Immature natural killer cell (primary cell): ENCODE data around the gene DOCK2. TPM values are rescaled to one million over a fixed set of nuclear protein-coding genes. Genes with fewer than 3 reads are reported as not detected.
"Not testable (repeated sequence)": the region's sequence is repeated elsewhere in the genome, so short reads cannot be mapped to it uniquely, and the experiment has no call there.

Experiments used
- DNase-seq, 3 donors: peaks; one replicate each; pipeline ENCODE4 v3.0.0; 2022; ENCODE audit warnings: mixed read lengths in 1 of 3
- H3K27ac Mint-ChIP-seq, 6 donors: one replicate each; pipeline ENCODE4 v1.8.0; 2020; ENCODE audit warnings: mixed read lengths in 6 of 6, mild to moderate bottlenecking in 5 of 6, inconsistent platforms in 4 of 6, moderate library complexity in 3 of 6
- H3K27me3 Mint-ChIP-seq, 3 donors: one replicate each; pipeline ENCODE4 v1.8.0; 2020 to 2021; ENCODE audit warnings: low read depth in 3 of 3, mild to moderate bottlenecking in 3 of 3, mixed read lengths in 3 of 3, moderate library complexity in 3 of 3, inconsistent platforms in 1 of 3
- H3K36me3 Mint-ChIP-seq, 3 donors: one replicate each; pipeline ENCODE4 v1.8.0; 2020; ENCODE audit warnings: mixed read lengths in 3 of 3, inconsistent platforms in 2 of 3, mild to moderate bottlenecking in 2 of 3
- H3K4me1 Mint-ChIP-seq, 2 donors: one replicate each; pipeline ENCODE4 v1.8.0; 2020; ENCODE audit warnings: inconsistent platforms in 2 of 2, mild to moderate bottlenecking in 2 of 2, mixed read lengths in 2 of 2, moderate library complexity in 1 of 2
- H3K4me3 Mint-ChIP-seq, 5 donors: one replicate each; pipeline ENCODE4 v1.8.0; 2020; ENCODE audit warnings: mild to moderate bottlenecking in 5 of 5, mixed read lengths in 5 of 5, inconsistent platforms in 3 of 5, moderate library complexity in 3 of 5
- H3K9me3 Mint-ChIP-seq, 6 donors: one replicate each; pipeline ENCODE4 v1.8.0; 2020; ENCODE audit warnings: mild to moderate bottlenecking in 6 of 6, mixed read lengths in 6 of 6, inconsistent platforms in 4 of 6, moderate library complexity in 3 of 6
- polyA plus RNA-seq, 3 donors: library from polyadenylated mRNA; unstranded; fragments of 300-500 nt; fragmentation: Illumina TruSeq; gene quantifications; one replicate each; pipeline ENCODE4 v1.2.3, GENCODE V29; 2021

The DOCK2 gene
- polyA plus RNA-seq, 3 donors from 2014 or later: 42.4 to 121 (median 48.9) TPM

- peaks cover 35 to 65% of the 10 kb centered on the region in 2 donors for H3K4me1 Mint-ChIP-seq
- peak overlapping the region in 2 of 6 donors; percentile 36 to 46 for H3K27ac Mint-ChIP-seq
- H3K9me3 Mint-ChIP-seq: no peaks in the 10 kb centered on the region
- H3K4me3 Mint-ChIP-seq: no peak overlapping the region
- DNase-seq: no peak
- H3K36me3 Mint-ChIP-seq: peaks cover 0 to 7% (median 4%) of the 10 kb centered on the region in 3 donors
- H3K27me3 Mint-ChIP-seq: peaks cover 0 to 4% (median 3%) of the 10 kb centered on the region in 3 donors
Observed at GRCh38 chr5:169941542-169941941, 304.5 kb downstream of the DOCK2 start.

DNA sequence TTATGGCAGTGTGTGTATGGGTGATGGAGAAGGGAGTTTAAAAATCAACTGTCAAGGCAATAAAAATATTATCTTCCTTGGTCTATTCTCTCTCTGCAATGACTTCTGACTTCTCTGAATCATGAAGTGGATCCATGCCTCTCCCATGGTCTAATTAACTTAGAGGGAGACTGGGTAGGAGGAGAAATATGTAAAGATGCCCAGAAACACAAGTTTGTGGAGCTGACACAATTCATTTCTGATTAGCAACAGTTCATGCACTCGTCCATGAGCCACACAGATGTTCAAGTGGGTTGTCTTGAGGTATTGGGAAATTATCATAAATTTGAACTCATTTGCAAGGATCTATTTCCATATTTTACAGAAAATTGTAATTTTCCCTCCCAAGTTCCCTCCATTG, 305.1 kb downstream of the DOCK2 start:
- Mint-ChIP-seq H3K27ac (peak overlapping the region in 2 of 6 donors; percentile 1 to 60), H3K9me3 (no peaks in the 10 kb centered on the region)

GRCh38 chr5:169943026-169943425, 306.0 kb downstream of the DOCK2 start:
- H3K27me3 Mint-ChIP-seq: peaks cover 0 to 3% (median 1%) of the 10 kb centered on the region in 3 donors
- DNase-seq: no peak
- no peak overlapping the region for H3K4me3 Mint-ChIP-seq
- peaks cover 0 to 6% (median 4%) of the 10 kb centered on the region in 3 donors for H3K36me3 Mint-ChIP-seq
- H3K9me3 Mint-ChIP-seq: no peaks in the 10 kb centered on the region
- H3K27ac Mint-ChIP-seq: peak overlapping the region in 1 of 6 donors; percentile 62
- peaks cover 41 to 68% of the 10 kb centered on the region in 2 donors for H3K4me1 Mint-ChIP-seq

More for the DNA sequence above, 305.1 kb downstream of the DOCK2 start:
- peaks cover 0 to 4% (median 1%) of the 10 kb centered on the region in 3 donors for H3K27me3 Mint-ChIP-seq
- DNase-seq: no peak
- H3K36me3 Mint-ChIP-seq: peaks cover 0 to 7% (median 4%) of the 10 kb centered on the region in 3 donors
- no peak overlapping the region for H3K4me3 Mint-ChIP-seq
- H3K4me1 Mint-ChIP-seq: peaks cover 38 to 65% of the 10 kb centered on the region in 2 donors

GRCh38 chr5:169944115-169944514, 307.0 kb downstream of the DOCK2 start:
- no peaks in the 10 kb centered on the region for H3K9me3 Mint-ChIP-seq
- no peak overlapping the region for H3K4me3 Mint-ChIP-seq
- H3K27me3 Mint-ChIP-seq: peaks cover 0 to 4% (median 1%) of the 10 kb centered on the region in 3 donors
- H3K4me1 Mint-ChIP-seq: peaks cover 44 to 68% of the 10 kb centered on the region in 2 donors
- peaks cover 0 to 6% (median under 1%) of the 10 kb centered on the region in 3 donors for H3K36me3 Mint-ChIP-seq
- peak overlapping the region in 5 of 6 donors; percentile 9 to 83 (median 40) for H3K27ac Mint-ChIP-seq
- DNase-seq: peak; percentile 10 to 24 (median 11)

DNA sequence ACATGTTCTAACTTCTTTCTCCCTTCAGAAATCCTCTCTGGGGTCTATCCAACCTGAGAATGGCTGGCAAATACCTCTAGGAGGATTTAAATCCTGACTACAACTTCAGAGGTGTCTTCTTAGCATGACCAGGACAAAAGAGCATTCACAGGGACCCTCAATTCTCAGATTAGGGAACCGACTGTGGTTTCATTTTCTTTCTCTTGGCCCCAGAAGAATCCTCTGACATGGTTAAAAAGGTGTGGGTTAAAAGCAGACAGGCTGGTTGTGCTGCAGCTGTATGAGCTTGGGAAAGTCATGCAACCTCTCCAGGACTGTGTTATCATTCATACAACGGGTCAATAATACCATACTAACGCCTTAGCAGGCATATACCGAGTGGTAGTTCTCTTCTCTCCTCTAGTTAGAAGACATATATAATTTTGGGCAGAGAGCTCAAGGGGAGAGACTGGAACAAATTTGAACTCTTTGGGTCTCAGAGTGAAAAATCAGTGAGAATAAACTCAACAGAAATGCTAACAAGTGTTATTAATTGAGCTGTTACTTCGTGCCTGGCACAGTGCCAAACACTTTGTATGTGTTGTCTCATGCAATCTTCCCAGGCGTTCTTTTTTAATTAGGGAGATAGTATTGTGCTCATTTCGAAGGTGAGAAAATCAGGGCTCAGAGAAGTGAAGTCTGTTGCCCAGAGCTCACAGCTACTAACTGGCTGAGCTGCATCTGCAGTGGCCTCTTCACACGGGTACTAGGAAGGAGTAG, 308.0 kb downstream of the DOCK2 start:
- Mint-ChIP-seq H3K27me3 (peaks cover 0 to 4% (median 1%) of the 10 kb centered on the region in 3 donors), H3K4me1 (peaks cover 43 to 65% of the 10 kb centered on the region in 2 donors), H3K27ac (peak overlapping the region; percentile 2 to 64 (median 35)), H3K4me3 (no peak overlapping the region), H3K36me3 (peaks cover 0 to 8% (median 3%) of the 10 kb centered on the region in 3 donors), H3K9me3 (no peaks in the 10 kb centered on the region)
- no peak for DNase-seq

DNA sequence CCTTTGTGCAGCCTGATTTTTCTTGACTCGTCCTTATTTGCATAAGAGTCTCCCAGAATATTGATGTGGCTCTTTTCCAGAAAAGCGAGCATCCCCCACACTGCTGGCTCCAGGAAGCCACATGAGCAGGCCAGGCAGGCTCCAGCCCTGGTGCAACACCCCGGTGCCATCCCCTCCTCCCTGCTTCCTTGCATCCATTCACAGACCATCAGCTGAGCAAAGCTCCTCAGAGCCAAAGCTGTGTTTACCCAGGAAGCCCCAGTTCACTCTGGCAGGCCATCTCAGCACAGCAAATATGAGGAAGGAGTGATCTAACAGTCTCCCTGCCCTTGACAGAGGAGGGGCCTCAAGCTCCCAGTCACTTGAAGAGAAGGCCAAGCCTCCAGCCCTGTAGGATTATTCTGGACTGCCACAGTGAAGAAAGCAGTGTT, 308.8 kb downstream of the DOCK2 start:
- peaks cover 0 to 4% (median 1%) of the 10 kb centered on the region in 3 donors for H3K27me3 Mint-ChIP-seq
- H3K9me3 Mint-ChIP-seq: no peaks in the 10 kb centered on the region
- H3K27ac Mint-ChIP-seq: peak overlapping the region in 1 of 6 donors; percentile 38
- no peak overlapping the region for H3K4me3 Mint-ChIP-seq
- peaks cover 0 to 8% (median 3%) of the 10 kb centered on the region in 3 donors for H3K36me3 Mint-ChIP-seq
- no peak for DNase-seq
- H3K4me1 Mint-ChIP-seq: peaks cover 41 to 63% of the 10 kb centered on the region in 2 donors

- Mint-ChIP-seq H3K36me3 (peaks cover 0 to 5% (median 3%) of the 10 kb centered on the region in 3 donors), H3K27ac (peak overlapping the region in 2 of 6 donors; percentile 13 to 38), H3K4me1 (peaks cover 43 to 64% of the 10 kb centered on the region in 2 donors), H3K27me3 (peaks cover 0 to 4% (median 1%) of the 10 kb centered on the region in 3 donors), H3K9me3 (no peaks in the 10 kb centered on the region), H3K4me3 (no peak overlapping the region)
- no peak for DNase-seq
Observed at GRCh38 chr5:169946743-169947295, 309.7 kb downstream of the DOCK2 start.

GRCh38 chr5:169950333-169950732, 313.3 kb downstream of the DOCK2 start:
- Mint-ChIP-seq H3K36me3 (peaks cover 0 to 8% (median 3%) of the 10 kb centered on the region in 3 donors), H3K4me3 (no peak overlapping the region), H3K27ac (peak overlapping the region in 1 of 6 donors; percentile 24), H3K9me3 (no peaks in the 10 kb centered on the region), H3K27me3 (peaks cover 0 to 8% (median 0%) of the 10 kb centered on the region in 3 donors), H3K4me1 (peaks cover 21 to 48% of the 10 kb centered on the region in 2 donors)
- DNase-seq: no peak

- not testable (repeated sequence) for DNase-seq, H3K9me3 Mint-ChIP-seq, H3K36me3 Mint-ChIP-seq, H3K4me3 Mint-ChIP-seq, H3K27me3 Mint-ChIP-seq, H3K27ac Mint-ChIP-seq
- peaks cover 10 to 45% of the 10 kb centered on the region in 2 donors for H3K4me1 Mint-ChIP-seq
Observed at GRCh38 chr5:169953196-169953595, 316.1 kb downstream of the DOCK2 start.

DNA sequence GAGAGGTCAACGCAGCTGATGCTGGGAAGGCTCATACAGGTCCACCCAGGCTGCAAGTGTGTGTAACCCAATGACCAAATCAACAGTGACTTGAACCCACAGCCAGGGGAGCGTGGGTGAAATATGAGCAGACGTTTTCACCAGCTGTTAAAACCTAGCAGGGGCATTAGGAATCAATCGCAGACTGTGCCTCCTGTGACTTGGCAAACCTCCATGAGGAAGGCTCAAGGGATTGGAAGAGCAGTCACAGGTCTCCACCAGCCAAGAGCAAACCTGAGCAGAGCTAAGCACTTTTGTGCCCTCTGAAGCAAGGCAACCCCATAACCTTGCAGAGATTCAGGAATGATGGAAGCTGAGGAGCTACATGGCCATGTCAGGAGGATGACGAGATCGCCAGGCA, 317.7 kb downstream of the DOCK2 start:
- Mint-ChIP-seq H3K4me1 (peaks cover 9 to 45% of the 10 kb centered on the region in 2 donors), H3K36me3 (peaks cover 0 to 4% (median 0%) of the 10 kb centered on the region in 3 donors), H3K4me3 (no peak overlapping the region), H3K9me3 (no peaks in the 10 kb centered on the region), H3K27me3 (peaks cover 0 to 4% (median 0%) of the 10 kb centered on the region in 3 donors), H3K27ac (no peak overlapping the region)
- DNase-seq: no peak

- Mint-ChIP-seq H3K27me3 (peaks cover 0 to 4% (median 0%) of the 10 kb centered on the region in 3 donors), H3K4me3 (no peak overlapping the region), H3K9me3 (no peaks in the 10 kb centered on the region), H3K36me3 (peaks cover 0 to 4% (median 0%) of the 10 kb centered on the region in 3 donors), H3K4me1 (peaks cover 8 to 43% of the 10 kb centered on the region in 2 donors), H3K27ac (no peak overlapping the region)
- no peak for DNase-seq
Observed at GRCh38 chr5:169956126-169956525, 319.1 kb downstream of the DOCK2 start.

GRCh38 chr5:169956756-169957155, 319.7 kb downstream of the DOCK2 start:
- Mint-ChIP-seq H3K27ac (no peak overlapping the region), H3K9me3 (no peaks in the 10 kb centered on the region), H3K4me1 (peaks cover 5 to 37% of the 10 kb centered on the region in 2 donors), H3K36me3 (peaks cover 0 to 4% (median 0%) of the 10 kb centered on the region in 3 donors), H3K27me3 (peaks cover 0 to 4% (median 0%) of the 10 kb centered on the region in 3 donors), H3K4me3 (no peak overlapping the region)
- DNase-seq: no peak

GRCh38 chr5:169958278-169958677, 321.2 kb downstream of the DOCK2 start:
- peaks cover 2 to 27% of the 10 kb centered on the region in 2 donors for H3K4me1 Mint-ChIP-seq
- no peak for DNase-seq
- H3K36me3 Mint-ChIP-seq: peaks cover 0 to 4% (median 0%) of the 10 kb centered on the region in 3 donors

GRCh38 chr5:169960659-169961058, 323.6 kb downstream of the DOCK2 start:
- no peaks in the 10 kb centered on the region for H3K36me3 Mint-ChIP-seq
- no peak overlapping the region for H3K4me3 Mint-ChIP-seq
- no peak overlapping the region for H3K27ac Mint-ChIP-seq
- H3K9me3 Mint-ChIP-seq: no peaks in the 10 kb centered on the region
- no peak for DNase-seq
- H3K4me1 Mint-ChIP-seq: peaks cover 0 to 15% of the 10 kb centered on the region in 2 donors
- peaks cover 2 to 5% (median 4%) of the 10 kb centered on the region in 3 donors for H3K27me3 Mint-ChIP-seq

More at GRCh38 chr5:169958278-169958677, 321.2 kb downstream of the DOCK2 start:
- no peak overlapping the region for H3K27ac Mint-ChIP-seq
- no peaks in the 10 kb centered on the region for H3K9me3 Mint-ChIP-seq
- H3K4me3 Mint-ChIP-seq: no peak overlapping the region
- H3K27me3 Mint-ChIP-seq: peaks cover 0 to 7% (median 2%) of the 10 kb centered on the region in 3 donors
